Fibroblast of mammary gland (primary cell): ENCODE measurements around the gene HEPN1.

ENCODE experiments used
- DNase-seq: peaks from one replicate; pipeline ENCODE4 v3.0.0-alpha.2; 2010; ENCODE audit warnings: low read depth
- H3K4me3 ChIP-seq: 2 replicates; pipeline ENCODE4 v1.5.1; 2011; ENCODE audit warnings: low read depth, mild to moderate bottlenecking, low read length, moderate library complexity; ENCODE audit not compliant: control insufficient read depth
- CTCF ChIP-seq: conservative IDR thresholded peaks from 2 replicates; pipeline ENCODE4 v1.5.1; 2011; ENCODE audit warnings: low read depth, low read length, inconsistent platforms; ENCODE audit not compliant: control insufficient read depth, insufficient read depth

HEPN1 gene

GRCh38 chr11:124878759-124879492 is 40.1 kb upstream of the HEPN1 start:
- DNase-seq = no peak
- no peak for TF ChIP-seq CTCF
- no peak overlapping the region for H3K4me3 ChIP-seq

- no peak overlapping the region for H3K4me3 ChIP-seq
- no peak for TF ChIP-seq CTCF
- DNase-seq = no peak
Observed at GRCh38 chr11:124879493-124880289, 39.4 kb upstream of the HEPN1 start.

- no peak for TF ChIP-seq CTCF
- no peak overlapping the region for H3K4me3 ChIP-seq
- DNase-seq = no peak
Observed at GRCh38 chr11:124880290-124880611, 38.8 kb upstream of the HEPN1 start.

- no peak for DNase-seq
- no peak for TF ChIP-seq CTCF
- no peak overlapping the region for H3K4me3 ChIP-seq
Observed at GRCh38 chr11:124880958-124881357, 38.1 kb upstream of the HEPN1 start.

GRCh38 chr11:124882339-124883071 is 36.5 kb upstream of the HEPN1 start:
- DNase-seq = no peak

More at GRCh38 chr11:124882339-124883071, 36.5 kb upstream of the HEPN1 start:
- no peak overlapping the region for H3K4me3 ChIP-seq
- no peak for TF ChIP-seq CTCF
